Spleen (tissue), 7 donors: ENCODE results near the gene AMIGO1.

ENCODE experiments used
- POLR2A ChIP-seq, 3 donors: fragments of 450-650 bp; IDR thresholded peaks; one replicate each; pipeline ENCODE4 v1.5.1; 2017; ENCODE audit warnings: antibody characterized with exemption in 3 of 3, mild to moderate bottlenecking in 1 of 3
- POLR2AphosphoS5 ChIP-seq, 3 donors: sonication (generic); formaldehyde crosslinking; IDR thresholded peaks; one replicate each; pipeline ENCODE4 v1.5.1; 2017; ENCODE audit warnings: antibody characterized with exemption in 3 of 3
- TF ChIP-seq, protein P1 (sequence below), 11 experiments: fragments of 200-600 bp in 7 of 11; fragments of 450-650 bp in 4 of 11; sonication (generic) in 4 of 11; IDR thresholded peaks in 8 of 11; conservative IDR thresholded peaks in 3 of 11; 1 replicate in 7 of 11; 2 replicates in 4 of 11; pipeline versions ENCODE4 v1.4.0 to v1.8.0; 2016 to 2021; ENCODE audit warnings: antibody characterized with exemption in 11 of 11, inconsistent platforms in 4 of 11, mild to moderate bottlenecking in 1 of 11
- donor health status: DM: no; HTN: no; CAD: no; lungs with moderate emphysema.
- donor health status: DM: no; HTN: no; CAD: no.
- donor health status: DM: no; HTN: no; CAD: no.

DNA sequence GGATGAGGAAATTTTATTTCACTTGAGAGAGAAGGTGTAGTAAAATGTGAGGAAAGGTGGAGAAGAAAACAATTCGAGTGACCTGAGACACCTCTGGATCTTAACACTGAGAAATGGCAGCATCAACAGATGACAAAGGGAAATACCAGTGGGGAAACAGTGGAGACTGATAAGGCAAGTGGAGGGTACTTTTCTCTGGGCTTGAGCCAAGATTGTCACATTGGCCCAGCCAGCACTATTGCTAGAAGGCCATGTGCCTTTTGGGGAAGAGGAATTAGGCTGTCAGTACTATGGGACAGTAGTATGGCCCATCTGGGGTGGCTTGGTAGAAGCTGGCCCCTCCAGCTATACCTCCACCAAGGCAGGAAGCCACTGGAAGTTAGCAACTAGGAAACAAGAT lies 34.8 kb downstream of the AMIGO1 start:
- TF ChIP-seq POLR2AphosphoS5 (IDR thresholded peaks at IDR 0.05) (no peak), POLR2A (IDR thresholded peaks at IDR 0.05) (no peak)
- TF ChIP-seq, protein P1, sequence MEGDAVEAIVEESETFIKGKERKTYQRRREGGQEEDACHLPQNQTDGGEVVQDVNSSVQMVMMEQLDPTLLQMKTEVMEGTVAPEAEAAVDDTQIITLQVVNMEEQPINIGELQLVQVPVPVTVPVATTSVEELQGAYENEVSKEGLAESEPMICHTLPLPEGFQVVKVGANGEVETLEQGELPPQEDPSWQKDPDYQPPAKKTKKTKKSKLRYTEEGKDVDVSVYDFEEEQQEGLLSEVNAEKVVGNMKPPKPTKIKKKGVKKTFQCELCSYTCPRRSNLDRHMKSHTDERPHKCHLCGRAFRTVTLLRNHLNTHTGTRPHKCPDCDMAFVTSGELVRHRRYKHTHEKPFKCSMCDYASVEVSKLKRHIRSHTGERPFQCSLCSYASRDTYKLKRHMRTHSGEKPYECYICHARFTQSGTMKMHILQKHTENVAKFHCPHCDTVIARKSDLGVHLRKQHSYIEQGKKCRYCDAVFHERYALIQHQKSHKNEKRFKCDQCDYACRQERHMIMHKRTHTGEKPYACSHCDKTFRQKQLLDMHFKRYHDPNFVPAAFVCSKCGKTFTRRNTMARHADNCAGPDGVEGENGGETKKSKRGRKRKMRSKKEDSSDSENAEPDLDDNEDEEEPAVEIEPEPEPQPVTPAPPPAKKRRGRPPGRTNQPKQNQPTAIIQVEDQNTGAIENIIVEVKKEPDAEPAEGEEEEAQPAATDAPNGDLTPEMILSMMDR (IDR thresholded peaks at IDR 0.05 in 8 of 11, conservative IDR thresholded peaks at IDR 0.05 in 3 of 11), result no peak
